Gastroesophageal sphincter (tissue), 4 donors: ENCODE measurements around the gene CCR7. TPM values are rescaled to one million over a fixed set of nuclear protein-coding genes. Genes with fewer than 3 reads are reported as not detected.

ENCODE experiments used
- ATAC-seq: fragments of 150-250 bp; one replicate; pipeline ENCODE4 v1.9.1; 2016; ENCODE audit warnings: mild to moderate bottlenecking, moderate library complexity
- H3K27ac ChIP-seq, 4 donors: fragments of 200-600 bp; sonication (generic) in 3 of 4; 1 replicate in 3 of 4; 2 replicates in 1 of 4; pipeline ENCODE4 v1.5.1; 2016 to 2019
- H3K27me3 ChIP-seq: fragments of 200-600 bp; sonication (generic); one replicate; pipeline ENCODE4 v1.5.1; 2019
- H3K36me3 ChIP-seq, 2 donors: fragments of 200-600 bp; sonication (generic); one replicate each; pipeline ENCODE4 v1.5.1; 2019; ENCODE audit warnings: control low read depth in 1 of 2
- H3K4me1 ChIP-seq, 3 donors: fragments of 200-600 bp; sonication (generic); 1 replicate in 2 of 3; 2 replicates in 1 of 3; pipeline ENCODE4 v1.5.1; 2016 to 2019; ENCODE audit warnings: control low read depth in 2 of 3
- H3K4me3 ChIP-seq, 2 donors: fragments of 200-600 bp; sonication (generic); one replicate each; pipeline ENCODE4 v1.5.1; 2019; ENCODE audit warnings: mild to moderate bottlenecking in 1 of 2, moderate library complexity in 1 of 2
- H3K9me3 ChIP-seq, 3 donors: fragments of 200-600 bp; sonication (generic); one replicate each; pipeline ENCODE4 v1.5.1; 2017 to 2019; ENCODE audit warnings: control low read depth in 2 of 3
- CTCF ChIP-seq, 4 experiments: fragments of 200-600 bp in 2 of 4; fragments of 450-650 bp in 2 of 4; sonication (generic) in 1 of 4; IDR thresholded peaks; one replicate each; pipeline ENCODE4 v1.5.1; 2017 to 2019; ENCODE audit warnings: antibody characterized with exemption in 4 of 4, mild to moderate bottlenecking in 2 of 4, moderate library complexity in 2 of 4
- EP300 ChIP-seq: sonication (generic); formaldehyde crosslinking; IDR thresholded peaks from one replicate; pipeline ENCODE4 v1.6.1; 2017; ENCODE audit warnings: antibody characterized with exemption, mild to moderate bottlenecking
- POLR2A ChIP-seq, 2 donors: fragments of 450-650 bp; IDR thresholded peaks; one replicate each; pipeline ENCODE4 v1.6.1; 2017; ENCODE audit warnings: antibody characterized with exemption in 2 of 2, mild to moderate bottlenecking in 2 of 2, moderate library complexity in 1 of 2
- POLR2AphosphoS5 ChIP-seq: sonication (generic); formaldehyde crosslinking; IDR thresholded peaks from one replicate; pipeline ENCODE4 v1.6.1; 2017; ENCODE audit warnings: antibody characterized with exemption
- WGBS, 2 donors: methylation state at CpG; one replicate each; pipeline ENCODE4 v1.1.5; 2018; ENCODE audit warnings: low coverage in 1 of 2; 5-methylcytosine and 5-hydroxymethylcytosine counted together
- total RNA-seq, 4 donors: library from RNA; depleted of rRNA; stranded (reverse); fragments of >200 nt; gene quantifications; one replicate each; pipeline ENCODE4 v1.1.0, GENCODE V29; 2016

CCR7 gene
- total RNA-seq, 4 donors from 2014 or later, result 0.15 to 2.2 (median 0.35) TPM; not detected in 1

- TF ChIP-seq CTCF (IDR thresholded peaks at IDR 0.05), result no peak
- no peak for TF ChIP-seq POLR2A (IDR thresholded peaks at IDR 0.05)
- TF ChIP-seq EP300, result no peak
- TF ChIP-seq POLR2AphosphoS5, result no peak
- WGBS, 2 donors, result 100% methylated on average over 1 of the region's 14 CpGs; no CpG with 5 or more reads in 1 of the 2 donors
- no peak for ATAC-seq
- H3K36me3 ChIP-seq, result no peaks in the 10 kb centered on the region
- H3K4me3 ChIP-seq, result no peak overlapping the region
- no peaks in the 10 kb centered on the region for H3K4me1 ChIP-seq
- peaks cover 0 to 11% (median 0%) of the 10 kb centered on the region in 3 donors for H3K9me3 ChIP-seq
- H3K27ac ChIP-seq, result peak overlapping the region in 2 of 4 donors; percentile 69 to 71
- no peaks in the 10 kb centered on the region for H3K27me3 ChIP-seq
Observed at GRCh38 chr17:40520991-40521453, 44.2 kb downstream of the CCR7 start.

GRCh38 chr17:40519089-40519775 lies 46.0 kb downstream of the CCR7 start:
- TF ChIP-seq POLR2A (IDR thresholded peaks at IDR 0.05) (no peak), EP300 (no peak), POLR2AphosphoS5 (no peak), CTCF (IDR thresholded peaks at IDR 0.05) (no peak)
- H3K9me3 ChIP-seq, result no peaks in the 10 kb centered on the region
- no peak overlapping the region for H3K4me3 ChIP-seq
- no CpG with 5 or more reads among the region's 5 CpGs for WGBS, 2 donors
- H3K27me3 ChIP-seq, result no peaks in the 10 kb centered on the region
- no peaks in the 10 kb centered on the region for H3K4me1 ChIP-seq
- H3K27ac ChIP-seq, result no peak overlapping the region
- no peaks in the 10 kb centered on the region for H3K36me3 ChIP-seq
- ATAC-seq, result no peak

GRCh38 chr17:40518401-40519088 lies 46.7 kb downstream of the CCR7 start:
- H3K27me3 ChIP-seq, result no peaks in the 10 kb centered on the region
- ATAC-seq, result no peak

GRCh38 chr17:40517981-40518380 lies 47.3 kb downstream of the CCR7 start:
- TF ChIP-seq POLR2A (IDR thresholded peaks at IDR 0.05) (no peak), CTCF (IDR thresholded peaks at IDR 0.05) (no peak), EP300 (no peak), POLR2AphosphoS5 (no peak)
- no peaks in the 10 kb centered on the region for H3K4me1 ChIP-seq
- H3K9me3 ChIP-seq, result no peaks in the 10 kb centered on the region
- no peak overlapping the region for H3K27ac ChIP-seq
- ATAC-seq, result no peak
- H3K4me3 ChIP-seq, result no peak overlapping the region
- H3K27me3 ChIP-seq, result no peaks in the 10 kb centered on the region
- WGBS, 2 donors, result 80 to 83% methylated on average over 1 to 2 of the region's 4 CpGs
- H3K36me3 ChIP-seq, result no peaks in the 10 kb centered on the region

More at GRCh38 chr17:40518401-40519088, 46.7 kb downstream of the CCR7 start:
- H3K36me3 ChIP-seq, result no peaks in the 10 kb centered on the region
- TF ChIP-seq CTCF (IDR thresholded peaks at IDR 0.05), result no peak
- no peak for TF ChIP-seq POLR2A (IDR thresholded peaks at IDR 0.05)
- TF ChIP-seq EP300, result no peak
- no peak for TF ChIP-seq POLR2AphosphoS5
- H3K4me1 ChIP-seq, result no peaks in the 10 kb centered on the region
- no peaks in the 10 kb centered on the region for H3K9me3 ChIP-seq
- H3K4me3 ChIP-seq, result no peak overlapping the region
- H3K27ac ChIP-seq, result no peak overlapping the region
- WGBS, 2 donors, result 85% methylated on average over 4 of the region's 5 CpGs; no CpG with 5 or more reads in 1 of the 2 donors
